ENCODE measurements around the gene TAS2R20.

GRCh38 chr12:10989107-10989506 lies 9.0 kb downstream of the TAS2R20 start:
- TF ChIP-seq EZH2phosphoT487 (IDR thresholded peaks at IDR 0.05; ENCODE audit: borderline replicate concordance, low read length) (no peak), CTCF (IDR thresholded peaks at IDR 0.05; ENCODE audit: low read depth, low read length, poor library complexity, severe bottlenecking) (no peak)
